BLaER1 treated with 17β-estradiol and CSF1 and Interleukin-3, amounts not matched to agents 10 nM and 100 nM (cell line): ENCODE measurements around the gene CLIC6.
"Not testable (repeated sequence)": the region's sequence is repeated elsewhere in the genome, so short reads cannot be mapped to it uniquely, and the experiment has no call there.

ENCODE experiments used
- H3K27ac ChIP-seq, 11 experiments: shearing (Covaris generic); formaldehyde crosslinking; 2 replicates each; pipeline ENCODE4 v1.8.1; 2022
- H3K27me3 ChIP-seq, 11 experiments: shearing (Covaris generic); formaldehyde crosslinking; 2 replicates each; pipeline ENCODE4 v1.8.1; 2022
- H3K36me3 ChIP-seq, 11 experiments: shearing (Covaris generic); formaldehyde crosslinking; 2 replicates each; pipeline ENCODE4 v1.8.1; 2022
- H3K4me1 ChIP-seq, 10 experiments: shearing (Covaris generic); formaldehyde crosslinking; 2 replicates each; pipeline ENCODE4 v1.8.1; 2022
- H3K4me2 ChIP-seq, 11 experiments: shearing (Covaris generic); formaldehyde crosslinking; 2 replicates each; pipeline ENCODE4 v1.8.1; 2022
- H3K4me3 ChIP-seq, 10 experiments: shearing (Covaris generic); formaldehyde crosslinking; 2 replicates each; pipeline ENCODE4 v1.8.1; 2022
- H3K9ac ChIP-seq, 11 experiments: shearing (Covaris generic); formaldehyde crosslinking; 2 replicates each; pipeline ENCODE4 v1.8.1; 2022
- H3K9me3 ChIP-seq, 11 experiments: shearing (Covaris generic); formaldehyde crosslinking; replicated peaks in 1 of 11; 2 replicates each; pipeline ENCODE4 v1.8.1; 2022
- H4K20me1 ChIP-seq, 11 experiments: shearing (Covaris generic); formaldehyde crosslinking; 2 replicates each; pipeline ENCODE4 v1.8.1; 2022
- Cebpa-rat ChIP-seq, 11 experiments: shearing (Covaris generic); IDR thresholded peaks; 2 replicates each; pipeline ENCODE4 v1.8.1; 2022

Gene CLIC6

GRCh38 chr21:34702341-34703170, 33.8 kb downstream of the CLIC6 start:
- Histone ChIP-seq H3K4me2 (no peak overlapping the region), H4K20me1 (no peaks in the 10 kb centered on the region), H3K27me3 (no peaks in the 10 kb centered on the region), H3K36me3 (no peaks in the 10 kb centered on the region), H3K4me3 (no peak overlapping the region), H3K9me3 (no peaks in the 10 kb centered on the region), H3K27ac (no peak overlapping the region), H3K4me1 (peaks cover 0 to 2% (median 0%) of the 10 kb centered on the region in 10 experiments; a peak in 6 of 20 replicates), H3K9ac (no peak overlapping the region)
- TF ChIP-seq Cebpa-rat (IDR thresholded peaks at IDR 0.05) = no peak

- no peaks in the 10 kb centered on the region for H3K27me3 ChIP-seq
- no peaks in the 10 kb centered on the region for H3K36me3 ChIP-seq
- peaks cover 0 to 9% (median 6%) of the 10 kb centered on the region in 10 experiments; a peak in 8 of 20 replicates for H3K4me1 ChIP-seq
- no peak overlapping the region for H3K4me3 ChIP-seq
- TF ChIP-seq Cebpa-rat (IDR thresholded peaks at IDR 0.05) = no peak
- no peaks in the 10 kb centered on the region for H3K9me3 ChIP-seq
- no peak overlapping the region for H3K9ac ChIP-seq
- no peaks in the 10 kb centered on the region for H4K20me1 ChIP-seq
- no peak overlapping the region for H3K27ac ChIP-seq
- H3K4me2 ChIP-seq = no peak overlapping the region
These were observed 34.8 kb downstream of the CLIC6 start for GRCh38 chr21:34703571-34703970.

DNA sequence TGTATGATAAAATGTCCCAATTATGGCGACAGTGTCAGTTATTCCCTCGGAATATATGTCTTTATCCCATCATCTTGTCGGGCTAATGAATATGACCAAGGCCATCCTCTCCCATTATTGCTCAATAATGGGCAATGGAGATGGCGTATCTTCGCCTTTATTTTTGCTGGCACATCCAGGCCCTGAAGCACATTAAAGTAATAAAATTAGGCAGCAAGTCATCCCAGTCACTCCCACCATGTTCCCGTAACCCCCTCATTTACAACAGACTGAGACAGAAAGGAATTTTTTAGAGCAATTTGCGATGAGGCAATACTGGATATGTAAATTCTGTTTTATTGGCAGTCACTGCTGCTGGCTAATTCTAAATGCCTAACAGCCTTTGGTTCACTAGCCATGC, 35.3 kb downstream of the CLIC6 start:
- no peaks in the 10 kb centered on the region for H3K36me3 ChIP-seq
- H3K9ac ChIP-seq = no peak overlapping the region
- no peak overlapping the region for H3K27ac ChIP-seq
- TF ChIP-seq Cebpa-rat (IDR thresholded peaks at IDR 0.05) = peak in 3 of 11 experiments; percentile 29 to 49 (median 36); a peak in 2 of 22 replicates
- H3K4me1 ChIP-seq = peaks cover 0 to 9% (median 6%) of the 10 kb centered on the region in 10 experiments; a peak in 8 of 20 replicates
- H3K9me3 ChIP-seq = no peaks in the 10 kb centered on the region
- H3K4me3 ChIP-seq = no peak overlapping the region
- no peaks in the 10 kb centered on the region for H4K20me1 ChIP-seq
- H3K4me2 ChIP-seq = no peak overlapping the region
- no peaks in the 10 kb centered on the region for H3K27me3 ChIP-seq

DNA sequence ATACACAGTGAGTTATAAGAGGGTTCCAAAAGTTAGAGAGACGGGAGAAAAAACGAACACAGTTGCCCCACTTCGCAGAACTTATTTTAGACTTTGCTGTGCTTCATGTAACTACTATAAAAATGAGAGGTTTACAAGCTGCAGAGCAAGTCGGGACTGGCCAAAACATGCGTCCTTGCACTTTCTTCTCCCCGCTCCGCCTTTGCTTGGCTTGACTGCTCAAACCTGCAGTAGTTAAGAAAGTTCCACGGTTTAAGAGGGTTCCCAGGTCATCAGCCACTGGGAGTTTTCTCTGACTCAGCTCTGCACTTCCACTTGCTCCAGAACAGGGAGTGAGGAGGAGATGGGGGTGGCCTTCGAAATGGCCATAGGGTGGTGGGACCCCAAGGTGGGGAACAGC, 36.2 kb downstream of the CLIC6 start:
- Histone ChIP-seq H3K4me3 (no peak overlapping the region), H3K4me2 (no peak overlapping the region), H4K20me1 (no peaks in the 10 kb centered on the region), H3K27me3 (no peaks in the 10 kb centered on the region), H3K4me1 (peaks cover 0 to 9% (median 6%) of the 10 kb centered on the region in 10 experiments; a peak in 8 of 20 replicates), H3K9me3 (no peaks in the 10 kb centered on the region), H3K9ac (no peak overlapping the region), H3K36me3 (no peaks in the 10 kb centered on the region), H3K27ac (no peak overlapping the region)
- TF ChIP-seq Cebpa-rat (IDR thresholded peaks at IDR 0.05) = no peak

DNA sequence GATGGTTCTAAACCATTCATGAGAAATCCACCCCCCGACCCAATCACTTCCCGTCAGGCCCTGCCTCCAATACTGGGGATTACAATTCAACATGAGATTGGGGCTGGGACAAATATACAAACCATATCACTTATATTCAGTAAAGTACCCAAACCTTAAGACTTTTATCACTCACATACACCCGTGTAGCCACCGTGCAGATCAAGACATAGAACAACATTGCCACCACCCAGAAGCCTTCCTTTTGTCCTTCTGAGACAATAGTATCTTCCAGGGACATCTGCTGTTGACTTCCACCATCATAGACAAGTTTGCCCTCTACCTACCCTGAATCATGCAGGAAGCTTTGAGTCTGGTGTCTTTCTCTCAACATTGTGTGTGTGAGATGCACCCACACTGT, 37.5 kb downstream of the CLIC6 start:
- no peaks in the 10 kb centered on the region for H3K36me3 ChIP-seq
- H3K4me1 ChIP-seq = peaks cover 0 to 9% (median 6%) of the 10 kb centered on the region in 10 experiments; a peak in 8 of 20 replicates
- H3K4me3 ChIP-seq = no peak overlapping the region
- no peaks in the 10 kb centered on the region for H3K9me3 ChIP-seq
- H4K20me1 ChIP-seq = no peaks in the 10 kb centered on the region
- no peak overlapping the region for H3K9ac ChIP-seq
- no peaks in the 10 kb centered on the region for H3K27me3 ChIP-seq
- no peak for TF ChIP-seq Cebpa-rat (IDR thresholded peaks at IDR 0.05)
- no peak overlapping the region for H3K4me2 ChIP-seq
- no peak overlapping the region for H3K27ac ChIP-seq

DNA sequence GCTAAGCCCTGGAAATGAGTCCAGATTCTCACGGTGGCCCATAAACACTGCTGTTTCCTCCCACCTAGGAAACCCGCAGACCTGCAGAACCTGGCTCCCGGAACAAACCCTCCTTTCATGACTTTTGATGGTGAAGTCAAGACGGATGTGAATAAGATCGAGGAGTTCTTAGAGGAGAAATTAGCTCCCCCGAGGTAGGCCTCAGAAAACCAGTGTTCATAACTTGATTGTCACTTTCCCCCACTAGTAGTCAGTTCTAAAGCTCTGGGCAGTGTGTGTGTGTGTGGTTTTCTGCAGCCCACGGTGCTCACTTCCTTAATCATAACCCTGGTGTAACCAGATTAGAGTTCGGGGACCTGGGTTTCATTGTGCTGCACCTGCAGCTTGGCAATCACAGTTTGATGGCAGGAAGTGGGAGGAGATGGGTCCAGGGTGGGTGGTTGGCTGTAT, 39.1 kb downstream of the CLIC6 start:
- Histone ChIP-seq H3K27me3 (no peaks in the 10 kb centered on the region), H3K4me3 (no peak overlapping the region)
- no peak for TF ChIP-seq Cebpa-rat (IDR thresholded peaks at IDR 0.05)

DNA sequence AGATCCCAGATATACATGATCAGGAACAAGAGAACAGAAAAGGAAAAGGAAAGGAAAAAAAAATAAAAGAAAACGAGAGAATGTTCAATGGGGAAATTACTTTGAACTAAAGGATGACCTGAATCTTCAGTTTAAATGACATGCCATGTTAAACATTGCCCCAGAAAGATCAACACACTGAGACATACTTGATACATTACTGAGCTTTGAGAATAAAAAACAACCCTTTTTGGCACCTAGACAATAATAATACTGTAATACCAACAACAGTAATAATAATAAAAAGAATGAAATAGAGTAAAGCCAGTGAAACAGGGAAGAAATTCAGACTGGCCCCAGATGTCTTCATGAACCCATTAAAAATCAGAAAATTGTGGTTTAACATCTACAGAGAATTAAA, 44.8 kb downstream of the CLIC6 start:
- Histone ChIP-seq H4K20me1 (no peaks in the 10 kb centered on the region), H3K4me2 (no peak overlapping the region), H3K4me1 (peaks cover 0 to 6% (median 0%) of the 10 kb centered on the region in 10 experiments; a peak in 3 of 20 replicates), H3K4me3 (no peak overlapping the region), H3K27ac (no peak overlapping the region), H3K36me3 (no peaks in the 10 kb centered on the region), H3K9me3 (no peaks in the 10 kb centered on the region), H3K27me3 (no peaks in the 10 kb centered on the region), H3K9ac (no peak overlapping the region)
- TF ChIP-seq Cebpa-rat (IDR thresholded peaks at IDR 0.05) = no peak

More for the DNA sequence above, 39.1 kb downstream of the CLIC6 start:
- H3K4me1 ChIP-seq = peaks cover 0 to 9% (median 6%) of the 10 kb centered on the region in 10 experiments; a peak in 8 of 20 replicates
- no peak overlapping the region for H3K9ac ChIP-seq
- peak overlapping the region in 7 of 11 experiments; percentile 4 to 40 (median 10); a peak in 9 of 22 replicates for H3K4me2 ChIP-seq
- H3K9me3 ChIP-seq = no peaks in the 10 kb centered on the region
- no peaks in the 10 kb centered on the region for H4K20me1 ChIP-seq
- H3K36me3 ChIP-seq = no peaks in the 10 kb centered on the region
- H3K27ac ChIP-seq = no peak overlapping the region

GRCh38 chr21:34715518-34715917, 46.7 kb downstream of the CLIC6 start:
- Histone ChIP-seq H3K9me3 (no peaks in the 10 kb centered on the region), H3K4me2 (no peak overlapping the region), H3K36me3 (no peaks in the 10 kb centered on the region), H3K27me3 (no peaks in the 10 kb centered on the region), H3K4me1 (peaks cover 0 to 6% (median 0%) of the 10 kb centered on the region in 10 experiments; a peak in 3 of 20 replicates), H4K20me1 (no peaks in the 10 kb centered on the region), H3K4me3 (no peak overlapping the region), H3K9ac (no peak overlapping the region), H3K27ac (no peak overlapping the region)
- TF ChIP-seq Cebpa-rat (IDR thresholded peaks at IDR 0.05) = no peak

DNA sequence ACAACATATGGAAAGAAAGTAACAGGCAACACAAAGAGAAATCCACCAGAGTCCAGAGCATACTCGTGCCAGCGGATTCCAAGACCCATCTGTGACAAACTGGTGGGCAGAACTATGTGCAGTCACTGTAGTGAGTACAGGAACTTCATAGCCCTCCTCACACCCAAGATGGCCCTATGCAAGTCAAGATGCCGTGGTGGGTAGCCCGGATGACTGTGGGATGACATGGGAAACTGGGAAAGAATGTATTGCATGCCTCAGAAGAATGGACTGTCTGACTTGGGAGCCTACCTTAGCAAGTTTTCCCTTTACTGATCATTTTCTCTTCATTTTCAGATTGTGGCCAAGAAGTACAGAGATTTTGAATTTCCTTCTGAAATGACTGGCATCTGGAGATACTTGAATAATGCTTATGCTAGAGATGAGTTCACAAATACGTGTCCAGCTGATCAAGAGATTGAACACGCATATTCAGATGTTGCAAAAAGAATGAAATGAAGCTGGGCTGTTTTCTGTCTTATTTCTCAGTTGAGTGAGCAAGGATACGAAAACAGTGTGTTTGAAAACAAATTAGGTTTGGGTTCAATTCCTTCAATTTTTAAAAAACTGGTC, 47.3 kb downstream of the CLIC6 start:
- no peak overlapping the region for H3K4me3 ChIP-seq
- H4K20me1 ChIP-seq = no peaks in the 10 kb centered on the region
- H3K9ac ChIP-seq = no peak overlapping the region
- TF ChIP-seq Cebpa-rat (IDR thresholded peaks at IDR 0.05) = no peak
- H3K36me3 ChIP-seq = no peaks in the 10 kb centered on the region
- no peak overlapping the region for H3K27ac ChIP-seq
- H3K27me3 ChIP-seq = no peaks in the 10 kb centered on the region
- H3K4me2 ChIP-seq = no peak overlapping the region
- peaks cover 0 to 6% (median 0%) of the 10 kb centered on the region in 10 experiments; a peak in 3 of 20 replicates for H3K4me1 ChIP-seq
- H3K9me3 ChIP-seq = no peaks in the 10 kb centered on the region

DNA sequence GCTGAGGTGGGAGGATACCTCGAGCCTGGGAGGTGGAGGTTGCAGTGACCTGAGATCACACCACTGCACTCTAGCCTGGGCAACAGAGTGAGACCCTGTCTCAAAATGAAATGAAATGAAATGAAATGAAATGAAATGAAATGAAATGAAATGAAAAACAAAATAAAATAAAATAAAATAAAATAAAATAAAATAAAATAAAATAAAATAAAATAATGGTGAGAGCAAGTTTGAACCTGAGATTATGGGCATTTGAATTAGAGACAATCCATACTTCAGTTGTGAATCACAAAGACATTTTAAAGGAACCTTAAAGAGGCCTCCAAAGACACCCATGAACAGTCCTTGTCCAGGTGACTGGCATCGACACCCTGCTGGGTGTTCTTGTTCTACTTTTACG, 49.7 kb downstream of the CLIC6 start:
- not testable (repeated sequence) for H3K4me3 ChIP-seq, H3K36me3 ChIP-seq, H3K27me3 ChIP-seq, H3K4me2 ChIP-seq, H4K20me1 ChIP-seq, H3K9me3 ChIP-seq, H3K4me1 ChIP-seq, H3K27ac ChIP-seq, H3K9ac ChIP-seq
